Pancreas (tissue), 10 donors: ENCODE data around the gene GTF2A1. TPM values are rescaled to one million over a fixed set of nuclear protein-coding genes. Genes with fewer than 3 reads are reported as not detected.

ENCODE experiments used
- ATAC-seq, 4 donors: fragments of 200-7000 bp; cut with Tn5 transposase; one replicate each; pipeline versions ENCODE4 v1.8.0 to v1.9.1; 2020; ENCODE audit warnings: mild to moderate bottlenecking in 4 of 4, moderate library complexity in 4 of 4
- DNase-seq, 6 donors: peaks; one replicate each; pipeline ENCODE4 v3.0.0-alpha.2; 2020
- FAIRE-seq: peaks from 2 replicates; lab custom pipeline; 2012; peaks lifted over from hg19 to GRCh38; lab: Jason Lieb, UNC
- H3K27ac ChIP-seq, 4 donors: fragments of 200-600 bp; sonication (generic); 1 replicate in 3 of 4; 2 replicates in 1 of 4; pipeline versions ENCODE4 v1.5.0 to v1.8.0; 2020
- H3K27me3 ChIP-seq, 4 donors: fragments of 200-600 bp; one replicate each; pipeline ENCODE4 v1.8.0; 2021
- H3K36me3 ChIP-seq, 3 donors: fragments of 200-600 bp; sonication (generic) in 1 of 3; one replicate each; pipeline versions ENCODE4 v1.5.0 to v1.8.0; 2020 to 2021
- H3K4me1 ChIP-seq, 3 donors: fragments of 200-600 bp; one replicate each; pipeline ENCODE4 v1.8.0; 2021
- H3K4me3 ChIP-seq, 4 donors: fragments of 200-600 bp; sonication (generic) in 2 of 4; one replicate each; pipeline versions ENCODE4 v1.5.0 to v1.8.0; 2020 to 2021
- H3K9me3 ChIP-seq, 4 donors: fragments of 200-600 bp; one replicate each; pipeline ENCODE4 v1.8.0; 2021
- CTCF ChIP-seq, 4 donors: fragments of 200-600 bp; sonication (generic) in 3 of 4; IDR thresholded peaks; one replicate each; pipeline versions ENCODE4 v1.5.0 to v1.8.0; 2021; ENCODE audit warnings: antibody characterized with exemption in 4 of 4
- WGBS, 2 donors: extraction: QIAGEN DNeasy Blood & Tissue Kit; methylation state at CpG; one replicate each; pipeline ENCODE4 v1.1.7; 2013; 5-methylcytosine and 5-hydroxymethylcytosine counted together
- intact Hi-C, 3 donors: fragments of 100-400 bp; cut with DNase I; formaldehyde crosslinking; loops; one replicate each; pipeline versions ENCODE4 v1.11.1 to v1.14.2; 2022
- polyA plus RNA-seq, 2 donors: library from polyadenylated mRNA; stranded (reverse); fragments of 200-250 nt; gene quantifications; one replicate each; pipeline ENCODE4 v1.2.3, GENCODE V29; 2013
- total RNA-seq, 6 donors: library from RNA; stranded (reverse); fragmentation: NEBNext Ultra II Directional in 4 of 6; extraction: Animal tissue kit (Norgen Biotek cat#: 25700) in 4 of 6; gene quantifications; one replicate each; pipeline versions ENCODE4 v1.2.1 to v1.2.4, GENCODE V29; 2021 to 2023
- donor health status: healthy with polysubstance abuse.
- donor health status: DM: no; HTN: no; CAD: no; lungs with moderate emphysema.
- donor health status: DM: no; HTN: no; CAD: no.
- donor health status: control.
- donor health status: control.
- donor health status: Bipolar disorder and iron deficiency.
- donor health status: DM: yes; HTN: yes; CAD: no.
- donor health status: DM: no; HTN: no; CAD: no.
- donor health status: DM: no; HTN: no; CAD: no.
- donor health status: DM: yes; HTN: yes; CAD: no.

The GTF2A1 gene
- total and polyA plus RNA-seq, 8 donors: 2.4 to 14.6 (median 10.5) TPM

- no peaks in the 10 kb centered on the region for H3K9me3 ChIP-seq
- no peaks in the 10 kb centered on the region for H3K36me3 ChIP-seq
- H3K4me3 ChIP-seq: no peak overlapping the region
- TF ChIP-seq CTCF (IDR thresholded peaks at IDR 0.05): no peak
- intact Hi-C loops: no loop called here
- DNase-seq: no peak
- no peak for ATAC-seq
- FAIRE-seq: no peak
- no peak overlapping the region for H3K27ac ChIP-seq
- H3K4me1 ChIP-seq: no peaks in the 10 kb centered on the region
- H3K27me3 ChIP-seq: no peaks in the 10 kb centered on the region
- 82 to 91% methylated on average over 2 of the region's 2 CpGs for WGBS, 2 donors
Measured at GRCh38 chr14:81133400-81133799, 87.4 kb downstream of the GTF2A1 start.

- peak in 1 of 4 donors; percentile 17 for ATAC-seq
- no peak for FAIRE-seq
- H3K9me3 ChIP-seq: no peaks in the 10 kb centered on the region
- H3K27me3 ChIP-seq: no peaks in the 10 kb centered on the region
- intact Hi-C loops: no loop called here
- H3K36me3 ChIP-seq: no peaks in the 10 kb centered on the region
- TF ChIP-seq CTCF (IDR thresholded peaks at IDR 0.05): no peak
- DNase-seq: no peak
- no peaks in the 10 kb centered on the region for H3K4me1 ChIP-seq
- 17 to 25% methylated on average over 3 of the region's 3 CpGs for WGBS, 2 donors
- no peak overlapping the region for H3K4me3 ChIP-seq
- no peak overlapping the region for H3K27ac ChIP-seq
Measured at GRCh38 chr14:81132468-81132867, 88.3 kb downstream of the GTF2A1 start.

- Histone ChIP-seq H3K4me1 (no peaks in the 10 kb centered on the region), H3K27ac (no peak overlapping the region), H3K36me3 (no peaks in the 10 kb centered on the region), H3K27me3 (no peaks in the 10 kb centered on the region), H3K4me3 (no peak overlapping the region), H3K9me3 (no peaks in the 10 kb centered on the region)
- intact Hi-C loops: no loop called here
- no peak for TF ChIP-seq CTCF (IDR thresholded peaks at IDR 0.05)
- WGBS, 2 donors: 92 to 100% methylated on average over 1 of the region's 1 CpG
- DNase-seq: no peak
- no peak for ATAC-seq
- no peak for FAIRE-seq
Measured at GRCh38 chr14:81129242-81129641, 91.5 kb downstream of the GTF2A1 start.

GRCh38 chr14:81127785-81128184, 93.0 kb downstream of the GTF2A1 start:
- Histone ChIP-seq H3K36me3 (no peaks in the 10 kb centered on the region), H3K4me1 (no peaks in the 10 kb centered on the region), H3K9me3 (no peaks in the 10 kb centered on the region), H3K27me3 (no peaks in the 10 kb centered on the region), H3K4me3 (no peak overlapping the region), H3K27ac (no peak overlapping the region)
- intact Hi-C loops: no loop called here
- ATAC-seq (no peak), DNase-seq (no peak), FAIRE-seq (no peak)
- no peak for TF ChIP-seq CTCF (IDR thresholded peaks at IDR 0.05)
- 68 to 82% methylated on average over 5 of the region's 5 CpGs for WGBS, 2 donors

GRCh38 chr14:81125536-81125935, 95.2 kb downstream of the GTF2A1 start:
- FAIRE-seq: no peak
- TF ChIP-seq CTCF (IDR thresholded peaks at IDR 0.05): no peak

More at GRCh38 chr14:81125536-81125935, 95.2 kb downstream of the GTF2A1 start:
- intact Hi-C loops: no loop called here
- H3K4me1 ChIP-seq: no peaks in the 10 kb centered on the region
- WGBS, 2 donors: 85 to 86% methylated on average over 4 of the region's 4 CpGs
- no peaks in the 10 kb centered on the region for H3K27me3 ChIP-seq
- no peak overlapping the region for H3K4me3 ChIP-seq
- DNase-seq (peak in 1 of 6 donors; percentile 44), ATAC-seq (no peak)
- no peak overlapping the region for H3K27ac ChIP-seq
- no peaks in the 10 kb centered on the region for H3K36me3 ChIP-seq
- no peaks in the 10 kb centered on the region for H3K9me3 ChIP-seq

Other genes starting within 250 kb of the GTF2A1 start
- gene STON2, start 179.4 kb upstream of the GTF2A1 start, total RNA-seq: 1 to 10 TPM; 1.0 to 4.6 (median 2.8) TPM
- gene STON2, start 179.4 kb upstream of the GTF2A1 start, polyA plus RNA-seq: 1 to 10 TPM in 1 of 2 donors, under 1 TPM in 1; 0.76 to 1.7 TPM